SK-N-SH (cell line): Measurements from ENCODE around the gene ERN1. TPM values are rescaled to one million over a fixed set of nuclear protein-coding genes. Genes with fewer than 3 reads are reported as not detected.

Experiments
- CTCF ChIA-PET: fragments of 300-600, 350-600 bp; formaldehyde crosslinking; extraction: SDS; loops from one replicate; lab custom pipeline; 2021; lab: Yijun Ruan, JAX
- POLR2A ChIA-PET: fragments of 350-600 bp; sonication (Branson Sonifier 250); formaldehyde crosslinking; extraction: SDS; loops from one replicate; lab custom pipeline; 2020; ENCODE audit warnings: antibody characterized with exemption, inconsistent platforms; lab: Yijun Ruan, JAX
- DNase-seq: peaks from one replicate; pipeline ENCODE4 v3.0.0; 2012
- H2AFZ ChIP-seq: fragments of 200-600 bp; sonication (generic); 2 replicates; pipeline ENCODE4 v1.8.1; 2016; ENCODE audit warnings: antibody characterized with exemption, mild to moderate bottlenecking, low read depth
- H3F3A ChIP-seq: fragments of 200-600 bp; sonication (generic); replicated peaks from 2 replicates; pipeline ENCODE3; 2016; ENCODE audit warnings: antibody characterized with exemption, mild to moderate bottlenecking; ENCODE audit not compliant: insufficient read depth
- H3K27ac ChIP-seq, 2 experiments: fragments of 200-500 bp in 1 of 2; fragments of 200-600 bp in 1 of 2; sonication (Bioruptor generic) in 1 of 2; sonication (generic), shearing (Covaris generic) in 1 of 2; 2 replicates each; pipeline versions ENCODE4 v1.5.1 to v1.6.1; 2014 to 2016; ENCODE audit warnings: low read depth in 2 of 2, inconsistent platforms in 1 of 2, low read length in 1 of 2, mild to moderate bottlenecking in 1 of 2, mixed read lengths in 1 of 2
- H3K27me3 ChIP-seq: fragments of 200-600 bp; sonication (generic), shearing (Covaris generic); 2 replicates; pipeline ENCODE4 v1.6.1; 2016; ENCODE audit warnings: mixed run types; ENCODE audit not compliant: insufficient read depth
- H3K36me3 ChIP-seq, 2 experiments: fragments of 200-500 bp in 1 of 2; fragments of 200-600 bp in 1 of 2; sonication (Bioruptor generic) in 1 of 2; sonication (generic) in 1 of 2; replicated peaks in 1 of 2; 2 replicates each; pipeline versions ENCODE3 to v1.5.1; 2014 to 2016; ENCODE audit warnings: low read length in 1 of 2, mild to moderate bottlenecking in 1 of 2; ENCODE audit not compliant: insufficient read depth in 2 of 2, control insufficient read depth in 1 of 2
- H3K4me1 ChIP-seq, 2 experiments: fragments of 200-500 bp in 1 of 2; fragments of 200-600 bp in 1 of 2; sonication (Bioruptor generic) in 1 of 2; sonication (generic), shearing (Covaris generic) in 1 of 2; 2 replicates each; pipeline versions ENCODE4 v1.5.1 to v1.6.1; 2014 to 2016; ENCODE audit warnings: low read depth in 1 of 2, low read length in 1 of 2, mixed run types in 1 of 2; ENCODE audit not compliant: insufficient read depth in 2 of 2, control insufficient read depth in 1 of 2
- H3K4me2 ChIP-seq: fragments of 200-600 bp; sonication (generic), shearing (Covaris generic); 2 replicates; pipeline ENCODE4 v1.6.1; 2017; ENCODE audit warnings: mixed run types
- H3K4me3 ChIP-seq, 2 experiments: fragments of 200-500 bp in 1 of 2; fragments of 200-600 bp in 1 of 2; sonication (Bioruptor generic) in 1 of 2; sonication (generic), shearing (Covaris generic) in 1 of 2; 2 replicates each; pipeline versions ENCODE4 v1.5.1 to v1.8.1; 2014 to 2016; ENCODE audit warnings: low read depth in 2 of 2, inconsistent platforms in 1 of 2, low read length in 1 of 2, mild to moderate bottlenecking in 1 of 2, mixed read lengths in 1 of 2, moderate library complexity in 1 of 2
- H3K79me2 ChIP-seq: fragments of 200-600 bp; sonication (generic); 2 replicates; pipeline ENCODE4 v1.8.1; 2017; ENCODE audit warnings: mild to moderate bottlenecking; ENCODE audit not compliant: insufficient read depth
- H3K9ac ChIP-seq: fragments of 200-600 bp; sonication (generic); 2 replicates; pipeline ENCODE4 v1.6.1; 2017; ENCODE audit warnings: mixed run types
- H3K9me2 ChIP-seq: fragments of 200-600 bp; sonication (generic); 2 replicates; pipeline ENCODE4 v1.6.1; 2017; ENCODE audit warnings: mixed run types
- H3K9me3 ChIP-seq: fragments of 200-600 bp; sonication (generic); 2 replicates; pipeline ENCODE4 v1.6.1; 2017; ENCODE audit warnings: mixed run types, mild to moderate bottlenecking, moderate library complexity
- H4K20me1 ChIP-seq: fragments of 200-600 bp; sonication (generic); 2 replicates; pipeline ENCODE4 v1.6.1; 2017; ENCODE audit warnings: mild to moderate bottlenecking, mixed run types; ENCODE audit not compliant: insufficient read depth
- CTCF ChIP-seq: fragments of 200-600 bp; sonication (generic); IDR thresholded peaks from 2 replicates; pipeline ENCODE4 v1.6.1; 2017; ENCODE audit warnings: antibody characterized with exemption, mild to moderate bottlenecking, moderate library complexity
- ELF1 ChIP-seq: IDR thresholded peaks from 2 replicates; pipeline ENCODE4 v1.4.0; 2012
- EP300 ChIP-seq, 2 experiments: IDR thresholded peaks; 2 replicates each; pipeline versions ENCODE4 v1.4.0 to v1.6.1; 2012; ENCODE audit warnings: borderline replicate concordance in 1 of 2, low read depth in 1 of 2, low read length in 1 of 2
- EZH2phosphoT487 ChIP-seq: fragments of 200-600 bp; sonication (generic); IDR thresholded peaks from 2 replicates; pipeline ENCODE4 v1.6.1; 2017; ENCODE audit warnings: low read depth, mixed run types, mild to moderate bottlenecking, antibody characterized with exemption, moderate library complexity, borderline replicate concordance
- FOXM1 ChIP-seq: IDR thresholded peaks from 2 replicates; pipeline ENCODE4 v1.4.0; 2012; ENCODE audit warnings: low read depth, mild to moderate bottlenecking
- GATA2 ChIP-seq: sonication (generic); formaldehyde crosslinking; IDR thresholded peaks from 2 replicates; pipeline ENCODE4 v1.5.0; 2020; ENCODE audit warnings: mild to moderate bottlenecking, missing genetic modification reagents
- JUND ChIP-seq: IDR thresholded peaks from 2 replicates; pipeline ENCODE4 v1.4.0; 2012
- MAX ChIP-seq: IDR thresholded peaks from 2 replicates; pipeline ENCODE4 v1.4.0; 2012; ENCODE audit warnings: low read depth
- MXI1 ChIP-seq: IDR thresholded peaks from 2 replicates; pipeline ENCODE4 v1.6.1; 2012; ENCODE audit warnings: mild to moderate bottlenecking, low read depth, low read length, improper control_type of control experiment
- NRF1 ChIP-seq: IDR thresholded peaks from 2 replicates; pipeline ENCODE4 v1.6.1; 2012; ENCODE audit warnings: low read depth, mild to moderate bottlenecking, low read length
- POLR2AphosphoS5 ChIP-seq: IDR thresholded peaks from 2 replicates; pipeline ENCODE4 v1.6.1; 2012; ENCODE audit warnings: low read depth, low read length
- RCOR1 ChIP-seq: fragments of 150-350 bp; IDR thresholded peaks from 2 replicates; pipeline ENCODE4 v1.6.1; 2017; ENCODE audit warnings: antibody characterized with exemption, low read length
- SIN3A ChIP-seq: IDR thresholded peaks from 2 replicates; pipeline ENCODE4 v1.6.1; 2012; ENCODE audit warnings: low read depth, mild to moderate bottlenecking, low read length, moderate library complexity, borderline replicate concordance
- SMC3 ChIP-seq: IDR thresholded peaks from 2 replicates; pipeline ENCODE4 v1.6.1; 2012; ENCODE audit warnings: low read depth, low read length, improper control_type of control experiment
- WGBS: methylation state at CpG from one replicate; pipeline ENCODE4 v1.1.6; 2017; ENCODE audit warnings: low lambda C conversion rate; 5-methylcytosine and 5-hydroxymethylcytosine counted together
- polyA plus RNA-seq, 3 experiments: library from polyadenylated mRNA; depleted of rRNA; stranded (reverse); fragments of >200 nt; gene quantifications; 2 replicates each; pipeline ENCODE4 v1.2.3, GENCODE V29; 2012
- TF ChIP-seq, protein P1 (sequence below): fragments of 150-350 bp; IDR thresholded peaks from 2 replicates; pipeline ENCODE4 v1.6.1; 2016; ENCODE audit warnings: mild to moderate bottlenecking, low read depth, low read length
- TF ChIP-seq, protein P2 (sequence below): IDR thresholded peaks from 2 replicates; pipeline ENCODE4 v1.4.0; 2012; ENCODE audit warnings: low read depth, borderline replicate concordance

ERN1 gene
- polyA plus RNA-seq, 1 of the 3 experiments (the other 2 are of a cell fraction): 7.3 TPM

DNA sequence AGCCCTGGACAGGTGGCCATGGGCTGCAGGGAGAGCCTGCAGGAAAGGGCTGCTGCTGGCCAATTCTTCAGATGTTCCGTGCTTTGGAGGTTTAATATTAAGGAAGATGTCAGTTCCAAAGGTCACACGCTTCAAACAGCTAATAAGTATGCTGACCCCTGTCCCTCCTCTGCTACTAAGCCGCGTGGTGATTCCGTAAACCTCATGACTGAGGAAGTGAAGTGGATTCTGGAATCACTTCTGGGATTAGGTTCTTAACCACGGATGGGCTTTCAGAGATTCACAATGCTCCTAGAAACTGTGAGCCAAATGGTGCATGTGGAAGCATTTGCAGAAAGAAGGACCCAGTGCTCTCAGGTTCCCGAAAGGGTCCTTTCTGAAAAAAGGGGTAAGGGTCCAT, 28.5 kb upstream of the ERN1 start:
- Histone ChIP-seq H2AFZ (no peak overlapping the region), H3F3A (no peaks in the 10 kb centered on the region), H3K4me3 (no peak overlapping the region), H3K9me3 (no peaks in the 10 kb centered on the region), H4K20me1 (no peaks in the 10 kb centered on the region), H3K9ac (no peak overlapping the region), H3K4me2 (no peak overlapping the region), H3K9me2 (no peaks in the 10 kb centered on the region), H3K4me1 (peaks cover 0 to 49% of the 10 kb centered on the region in 2 experiments; a peak in 2 of 4 replicates), H3K79me2 (no peaks in the 10 kb centered on the region), H3K27ac (no peak overlapping the region), H3K27me3 (no peaks in the 10 kb centered on the region), H3K36me3 (peaks cover 13 to 76% of the 10 kb centered on the region in 2 experiments)
- no peak for DNase-seq
- ChIA-PET POLR2A (no interaction called here), CTCF (no interaction called here)
- TF ChIP-seq, protein P1, sequence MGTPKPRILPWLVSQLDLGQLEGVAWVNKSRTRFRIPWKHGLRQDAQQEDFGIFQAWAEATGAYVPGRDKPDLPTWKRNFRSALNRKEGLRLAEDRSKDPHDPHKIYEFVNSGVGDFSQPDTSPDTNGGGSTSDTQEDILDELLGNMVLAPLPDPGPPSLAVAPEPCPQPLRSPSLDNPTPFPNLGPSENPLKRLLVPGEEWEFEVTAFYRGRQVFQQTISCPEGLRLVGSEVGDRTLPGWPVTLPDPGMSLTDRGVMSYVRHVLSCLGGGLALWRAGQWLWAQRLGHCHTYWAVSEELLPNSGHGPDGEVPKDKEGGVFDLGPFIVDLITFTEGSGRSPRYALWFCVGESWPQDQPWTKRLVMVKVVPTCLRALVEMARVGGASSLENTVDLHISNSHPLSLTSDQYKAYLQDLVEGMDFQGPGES: no peak
- TF ChIP-seq SMC3 (no peak), RCOR1 (no peak), EZH2phosphoT487 (no peak), MXI1 (no peak), POLR2AphosphoS5 (no peak), ELF1 (no peak), CTCF (no peak), FOXM1 (no peak), EP300 (IDR thresholded peaks at IDR 0.05; ENCODE audit: borderline replicate concordance in 1 of 2, low read depth in 1 of 2, low read length in 1 of 2) (no peak), NRF1 (no peak), SIN3A (no peak), JUND (no peak), MAX (no peak), GATA2 (CRISPR knock-in tag) (no peak)
- TF ChIP-seq, protein P2, sequence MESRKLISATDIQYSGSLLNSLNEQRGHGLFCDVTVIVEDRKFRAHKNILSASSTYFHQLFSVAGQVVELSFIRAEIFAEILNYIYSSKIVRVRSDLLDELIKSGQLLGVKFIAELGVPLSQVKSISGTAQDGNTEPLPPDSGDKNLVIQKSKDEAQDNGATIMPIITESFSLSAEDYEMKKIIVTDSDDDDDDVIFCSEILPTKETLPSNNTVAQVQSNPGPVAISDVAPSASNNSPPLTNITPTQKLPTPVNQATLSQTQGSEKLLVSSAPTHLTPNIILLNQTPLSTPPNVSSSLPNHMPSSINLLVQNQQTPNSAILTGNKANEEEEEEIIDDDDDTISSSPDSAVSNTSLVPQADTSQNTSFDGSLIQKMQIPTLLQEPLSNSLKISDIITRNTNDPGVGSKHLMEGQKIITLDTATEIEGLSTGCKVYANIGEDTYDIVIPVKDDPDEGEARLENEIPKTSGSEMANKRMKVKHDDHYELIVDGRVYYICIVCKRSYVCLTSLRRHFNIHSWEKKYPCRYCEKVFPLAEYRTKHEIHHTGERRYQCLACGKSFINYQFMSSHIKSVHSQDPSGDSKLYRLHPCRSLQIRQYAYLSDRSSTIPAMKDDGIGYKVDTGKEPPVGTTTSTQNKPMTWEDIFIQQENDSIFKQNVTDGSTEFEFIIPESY: no peak
- WGBS: 81% methylated on average over 7 of the region's 7 CpGs
